Endothelial cell of umbilical vein (primary cell): ENCODE measurements around the gene FAM53B.

Experiments
- EZH2 ChIP-seq: IDR thresholded peaks from 2 replicates; pipeline ENCODE4 v1.6.1; 2012; ENCODE audit warnings: borderline replicate concordance, low read depth, mild to moderate bottlenecking, moderate library complexity, low read length, inconsistent platforms; ENCODE audit not compliant: severe bottlenecking
- FOS ChIP-seq: IDR thresholded peaks from 2 replicates; pipeline ENCODE4 v1.6.1; 2011; ENCODE audit warnings: mild to moderate bottlenecking, low read length, moderate library complexity, borderline replicate concordance; ENCODE audit not compliant: insufficient read depth
- JUN ChIP-seq: IDR thresholded peaks from 2 replicates; pipeline ENCODE4 v1.6.1; 2011; ENCODE audit warnings: borderline replicate concordance, low read depth; ENCODE audit not compliant: insufficient read length, insufficient read depth
- POLR2A ChIP-seq: IDR thresholded peaks from 2 replicates; pipeline ENCODE4 v1.6.1; 2012; ENCODE audit warnings: low read depth, mild to moderate bottlenecking, control low read depth, low read length
- POLR2AphosphoS5 ChIP-seq: IDR thresholded peaks from 2 replicates; pipeline ENCODE4 v1.6.1; 2012; ENCODE audit warnings: low read depth, mild to moderate bottlenecking, control low read depth, low read length, moderate library complexity; ENCODE audit not compliant: insufficient read depth
- TF ChIP-seq, protein P1 (sequence below), 2 donors: IDR thresholded peaks; 1 replicate in 1 of 2; 2 replicates in 1 of 2; pipeline ENCODE4 v1.5.1; 2011; ENCODE audit warnings: low read length in 2 of 2, mild to moderate bottlenecking in 2 of 2, moderate library complexity in 2 of 2, control low read depth in 1 of 2, inconsistent platforms in 1 of 2, low read depth in 1 of 2; ENCODE audit not compliant: insufficient read depth in 1 of 2; ENCODE audit errors: extremely low read depth in 1 of 2
- TF ChIP-seq, protein P2 (sequence below): IDR thresholded peaks from 2 replicates; pipeline ENCODE4 v1.6.1; 2011; ENCODE audit not compliant: insufficient read depth, insufficient read length

DNA sequence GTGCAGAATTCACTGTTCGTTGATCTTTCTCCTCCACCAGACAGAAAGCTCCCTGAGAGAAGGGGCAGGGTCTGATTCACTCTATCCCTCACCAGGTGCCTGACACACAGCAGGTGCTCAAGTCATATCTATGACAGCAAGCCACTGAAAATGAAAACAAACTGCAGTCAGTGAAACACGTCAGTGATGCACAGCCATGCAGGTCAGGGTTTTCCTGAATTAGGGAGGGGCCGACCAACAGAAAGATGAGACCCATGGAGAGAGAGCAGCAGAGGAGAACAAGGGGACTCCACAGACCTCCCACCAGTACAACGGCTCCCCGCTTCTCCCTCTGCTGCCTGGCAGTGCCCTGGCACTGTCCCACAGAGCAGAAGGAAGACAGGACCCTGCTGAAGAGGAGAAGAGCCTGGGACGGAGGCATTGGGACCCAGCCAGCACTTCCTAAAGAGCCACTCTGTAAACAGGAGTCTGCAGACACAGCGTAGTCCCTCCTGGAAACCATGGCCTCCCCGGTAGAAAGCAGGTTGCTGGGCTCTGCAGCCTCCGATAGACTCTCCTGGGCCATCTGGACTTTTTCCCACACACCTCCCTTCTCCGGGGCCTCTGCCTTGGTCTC lies 50.3 kb downstream of the FAM53B start:
- TF ChIP-seq POLR2A (no peak), FOS (no peak), POLR2AphosphoS5 (no peak), EZH2 (no peak), JUN (no peak)
- TF ChIP-seq, protein P1, sequence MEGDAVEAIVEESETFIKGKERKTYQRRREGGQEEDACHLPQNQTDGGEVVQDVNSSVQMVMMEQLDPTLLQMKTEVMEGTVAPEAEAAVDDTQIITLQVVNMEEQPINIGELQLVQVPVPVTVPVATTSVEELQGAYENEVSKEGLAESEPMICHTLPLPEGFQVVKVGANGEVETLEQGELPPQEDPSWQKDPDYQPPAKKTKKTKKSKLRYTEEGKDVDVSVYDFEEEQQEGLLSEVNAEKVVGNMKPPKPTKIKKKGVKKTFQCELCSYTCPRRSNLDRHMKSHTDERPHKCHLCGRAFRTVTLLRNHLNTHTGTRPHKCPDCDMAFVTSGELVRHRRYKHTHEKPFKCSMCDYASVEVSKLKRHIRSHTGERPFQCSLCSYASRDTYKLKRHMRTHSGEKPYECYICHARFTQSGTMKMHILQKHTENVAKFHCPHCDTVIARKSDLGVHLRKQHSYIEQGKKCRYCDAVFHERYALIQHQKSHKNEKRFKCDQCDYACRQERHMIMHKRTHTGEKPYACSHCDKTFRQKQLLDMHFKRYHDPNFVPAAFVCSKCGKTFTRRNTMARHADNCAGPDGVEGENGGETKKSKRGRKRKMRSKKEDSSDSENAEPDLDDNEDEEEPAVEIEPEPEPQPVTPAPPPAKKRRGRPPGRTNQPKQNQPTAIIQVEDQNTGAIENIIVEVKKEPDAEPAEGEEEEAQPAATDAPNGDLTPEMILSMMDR (IDR thresholded peaks at IDR 0.05; ENCODE audit: extremely low read depth in 1 of 2, insufficient read depth in 1 of 2, low read depth in 1 of 2, low read length in 2 of 2) = no peak
- TF ChIP-seq, protein P2, sequence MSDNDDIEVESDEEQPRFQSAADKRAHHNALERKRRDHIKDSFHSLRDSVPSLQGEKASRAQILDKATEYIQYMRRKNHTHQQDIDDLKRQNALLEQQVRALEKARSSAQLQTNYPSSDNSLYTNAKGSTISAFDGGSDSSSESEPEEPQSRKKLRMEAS = no peak
